Endodermal cell (in vitro differentiated cells): ENCODE measurements around the gene KRT33B. TPM values are rescaled to one million over a fixed set of nuclear protein-coding genes. Genes with fewer than 3 reads are reported as not detected.

Source experiments
- DNase-seq: peaks from one replicate; pipeline ENCODE4 v3.0.0-alpha.2; 2017
- H3K27ac ChIP-seq: 2 replicates; pipeline ENCODE4 v1.5.1; 2013; ENCODE audit warnings: mild to moderate bottlenecking, low read depth, low read length, moderate library complexity
- H3K27me3 ChIP-seq: 2 replicates; pipeline ENCODE4 v1.6.1; 2013; ENCODE audit warnings: mild to moderate bottlenecking, low read length, moderate library complexity; ENCODE audit not compliant: insufficient read depth, control insufficient read depth, poor library complexity, severe bottlenecking
- H3K36me3 ChIP-seq: 2 replicates; pipeline ENCODE4 v1.7.0; 2013; ENCODE audit warnings: mild to moderate bottlenecking, low read length, moderate library complexity; ENCODE audit not compliant: control insufficient read depth, insufficient read depth
- H3K4me1 ChIP-seq: one replicate; pipeline ENCODE4 v1.7.0; 2013; ENCODE audit warnings: low read length; ENCODE audit not compliant: control insufficient read depth, insufficient read depth
- H3K4me3 ChIP-seq: 2 replicates; pipeline ENCODE4 v1.5.1; 2013; ENCODE audit warnings: mild to moderate bottlenecking, low read length, moderate library complexity
- H3K9ac ChIP-seq: 2 replicates; pipeline ENCODE4 v1.6.1; 2013; ENCODE audit warnings: mild to moderate bottlenecking, low read length, moderate library complexity; ENCODE audit not compliant: poor library complexity, severe bottlenecking; ENCODE audit errors: extremely low read depth
- H3K9me3 ChIP-seq: 2 replicates; pipeline ENCODE4 v1.6.1; 2013; ENCODE audit warnings: mild to moderate bottlenecking, low read length, moderate library complexity; ENCODE audit not compliant: control insufficient read depth
- H3K27ac Mint-ChIP-seq: 2 replicates; pipeline ENCODE4 v1.8.0; 2020; ENCODE audit warnings: mixed read lengths
- H3K27me3 Mint-ChIP-seq: 2 replicates; pipeline ENCODE4 v1.8.0; 2021; ENCODE audit warnings: mild to moderate bottlenecking, mixed read lengths; ENCODE audit not compliant: insufficient read depth
- H3K36me3 Mint-ChIP-seq: 2 replicates; pipeline ENCODE4 v1.8.0; 2020; ENCODE audit warnings: low read depth, mixed read lengths
- H3K4me1 Mint-ChIP-seq: 2 replicates; pipeline ENCODE4 v1.8.0; 2020; ENCODE audit warnings: mixed read lengths
- H3K4me3 Mint-ChIP-seq: 2 replicates; pipeline ENCODE4 v1.8.0; 2020; ENCODE audit warnings: mild to moderate bottlenecking, moderate library complexity, mixed read lengths
- H3K9me3 Mint-ChIP-seq: 2 replicates; pipeline ENCODE4 v1.8.0; 2020; ENCODE audit warnings: mild to moderate bottlenecking, mixed read lengths
- WGBS, 2 experiments: methylation state at CpG; one replicate each; pipeline versions ENCODE4 v1.1.5 to v1.1.7; 2013; ENCODE audit warnings: missing lambda C conversion rate in 2 of 2, mixed read lengths in 1 of 2; ENCODE audit not compliant: insufficient coverage in 1 of 2, insufficient read length in 1 of 2; 5-methylcytosine and 5-hydroxymethylcytosine counted together
- total RNA-seq, 2 donors: library from RNA; stranded (reverse); fragmentation: NEBNext Ultra II Directional in 1 of 2; extraction: Animal tissue kit (Norgen Biotek cat#: 25700) in 1 of 2; gene quantifications; 2 replicates in 1 of 2; 3 replicates in 1 of 2; pipeline ENCODE4 v1.2.1, GENCODE V29; 2021
- TF ChIP-seq, protein P1 (sequence below): fragments of 200-600 bp; sonication (generic); conservative IDR thresholded peaks from 2 replicates; pipeline ENCODE4 v1.5.0; 2021; ENCODE audit warnings: antibody characterized with exemption, mild to moderate bottlenecking

The KRT33B gene
- total RNA-seq, 2 donors from 2014 or later, result not detected

DNA sequence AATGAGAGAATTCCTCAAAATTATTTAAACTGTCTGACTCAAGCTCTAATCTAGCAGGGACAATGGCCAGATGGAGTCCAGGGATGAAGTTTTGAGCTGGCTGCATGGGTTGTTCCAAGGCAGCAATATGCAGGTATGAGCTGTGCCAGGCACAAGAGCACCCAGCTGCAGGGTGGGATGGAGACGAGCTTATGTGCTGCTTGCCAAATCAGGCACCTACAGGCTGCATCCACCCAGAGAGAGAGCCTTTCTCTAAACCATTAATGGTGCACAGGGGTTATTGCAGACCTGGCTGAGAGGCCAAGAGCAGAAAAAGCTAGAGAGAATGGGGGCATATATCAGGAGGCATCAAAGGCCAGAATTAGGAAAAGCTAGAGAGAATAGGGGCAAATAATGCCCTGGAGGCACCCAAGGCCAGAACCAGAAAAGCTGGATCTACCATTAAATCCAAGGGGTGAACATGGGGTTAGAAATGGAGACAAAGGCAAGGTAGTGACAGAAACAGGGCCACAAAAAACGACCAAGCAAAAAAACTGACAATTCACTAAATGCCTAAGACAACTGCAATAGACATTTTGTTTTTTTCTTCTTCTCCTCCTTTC lies 29.9 kb downstream of the KRT33B start:
- TF ChIP-seq, protein P1, sequence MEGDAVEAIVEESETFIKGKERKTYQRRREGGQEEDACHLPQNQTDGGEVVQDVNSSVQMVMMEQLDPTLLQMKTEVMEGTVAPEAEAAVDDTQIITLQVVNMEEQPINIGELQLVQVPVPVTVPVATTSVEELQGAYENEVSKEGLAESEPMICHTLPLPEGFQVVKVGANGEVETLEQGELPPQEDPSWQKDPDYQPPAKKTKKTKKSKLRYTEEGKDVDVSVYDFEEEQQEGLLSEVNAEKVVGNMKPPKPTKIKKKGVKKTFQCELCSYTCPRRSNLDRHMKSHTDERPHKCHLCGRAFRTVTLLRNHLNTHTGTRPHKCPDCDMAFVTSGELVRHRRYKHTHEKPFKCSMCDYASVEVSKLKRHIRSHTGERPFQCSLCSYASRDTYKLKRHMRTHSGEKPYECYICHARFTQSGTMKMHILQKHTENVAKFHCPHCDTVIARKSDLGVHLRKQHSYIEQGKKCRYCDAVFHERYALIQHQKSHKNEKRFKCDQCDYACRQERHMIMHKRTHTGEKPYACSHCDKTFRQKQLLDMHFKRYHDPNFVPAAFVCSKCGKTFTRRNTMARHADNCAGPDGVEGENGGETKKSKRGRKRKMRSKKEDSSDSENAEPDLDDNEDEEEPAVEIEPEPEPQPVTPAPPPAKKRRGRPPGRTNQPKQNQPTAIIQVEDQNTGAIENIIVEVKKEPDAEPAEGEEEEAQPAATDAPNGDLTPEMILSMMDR, result no peak
- no peaks in the 10 kb centered on the region for H3K36me3 ChIP-seq
- Mint-ChIP-seq H3K4me3 (no peak overlapping the region), H3K9me3 (peaks cover 53% of the 10 kb centered on the region), H3K27me3 (peaks cover 18% of the 10 kb centered on the region), H3K27ac (no peak overlapping the region), H3K36me3 (no peaks in the 10 kb centered on the region), H3K4me1 (peaks cover 2% of the 10 kb centered on the region)
- peaks cover 3% of the 10 kb centered on the region for H3K4me1 ChIP-seq
- DNase-seq, result no peak
- H3K27me3 ChIP-seq, result no peaks in the 10 kb centered on the region
- H3K4me3 ChIP-seq, result no peak overlapping the region
- WGBS, 2 experiments, result 82 to 89% methylated on average over 1 to 2 of the region's 2 CpGs
- H3K9ac ChIP-seq, result no peak overlapping the region
- no peak overlapping the region for H3K27ac ChIP-seq
- H3K9me3 ChIP-seq, result peaks cover 27% of the 10 kb centered on the region

DNA sequence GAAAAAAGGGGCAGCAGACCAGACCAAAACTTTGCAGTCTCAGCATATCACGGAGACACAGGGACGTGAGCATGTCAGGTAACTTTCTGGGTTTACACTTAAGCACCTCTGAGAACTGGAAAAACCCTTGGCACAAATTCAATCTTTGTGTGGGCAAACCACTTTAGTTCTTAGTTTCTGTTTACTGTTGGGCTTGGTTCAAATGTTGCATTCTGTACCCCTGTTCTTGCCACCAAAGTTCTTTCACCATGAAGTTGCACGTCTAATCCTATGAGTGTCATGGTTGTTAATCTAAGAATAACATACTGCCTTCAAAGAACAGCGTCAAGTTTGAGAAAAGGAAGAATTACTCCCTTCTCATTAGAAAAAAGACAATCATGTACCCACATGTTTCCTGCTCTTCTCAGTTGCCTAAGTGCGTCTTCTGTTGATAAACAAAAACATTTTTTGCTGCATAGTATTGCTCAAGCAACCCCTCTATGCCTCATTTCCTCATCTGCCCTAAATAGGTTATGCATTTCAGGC lies 30.6 kb downstream of the KRT33B start:
- Histone ChIP-seq H3K27me3 (no peaks in the 10 kb centered on the region), H3K36me3 (no peaks in the 10 kb centered on the region), H3K4me1 (peaks cover 4% of the 10 kb centered on the region), H3K27ac (no peak overlapping the region), H3K9me3 (peaks cover 27% of the 10 kb centered on the region), H3K4me3 (no peak overlapping the region), H3K9ac (no peak overlapping the region)
- Mint-ChIP-seq H3K4me3 (no peak overlapping the region), H3K36me3 (no peaks in the 10 kb centered on the region), H3K4me1 (peaks cover 8% of the 10 kb centered on the region), H3K27ac (no peak overlapping the region), H3K9me3 (peaks cover 50% of the 10 kb centered on the region), H3K27me3 (peaks cover 18% of the 10 kb centered on the region)
- TF ChIP-seq, protein P1, result no peak
- no peak for DNase-seq
- WGBS, 2 experiments, result 90 to 100% methylated on average over 5 of the region's 5 CpGs

GRCh38 chr17:41335747-41336146 lies 33.9 kb downstream of the KRT33B start:
- Mint-ChIP-seq H3K4me1 (peaks cover 16% of the 10 kb centered on the region), H3K27ac (no peak overlapping the region), H3K36me3 (no peaks in the 10 kb centered on the region), H3K9me3 (peaks cover 17% of the 10 kb centered on the region), H3K4me3 (no peak overlapping the region), H3K27me3 (peaks cover 6% of the 10 kb centered on the region)
- no peak overlapping the region for H3K27ac ChIP-seq
- H3K4me3 ChIP-seq, result no peak overlapping the region
- WGBS, 2 experiments, result 100% methylated on average over 1 of the region's 1 CpG
- H3K9me3 ChIP-seq, result no peaks in the 10 kb centered on the region
- DNase-seq, result no peak
- H3K27me3 ChIP-seq, result no peaks in the 10 kb centered on the region
- no peak overlapping the region for H3K9ac ChIP-seq
- TF ChIP-seq, protein P1, result no peak
- H3K4me1 ChIP-seq, result peaks cover 4% of the 10 kb centered on the region
- no peaks in the 10 kb centered on the region for H3K36me3 ChIP-seq
